ENCODE results near the gene VRK3.

VRK3 gene

GRCh38 chr19:50043967-50044366 lies 18.8 kb upstream of the VRK3 start:
- Histone ChIP-seq H3K79me2 (ENCODE audit: control insufficient read depth, low read length) (no peaks in the 10 kb centered on the region), H3K4me3 (ENCODE audit: low read length) (no peak overlapping the region), H4K20me1 (ENCODE audit: control insufficient read depth, insufficient read depth, low read depth, low read length) (no peaks in the 10 kb centered on the region), H3K9me2 (replicated peaks; ENCODE audit: control insufficient read depth, low read length) (no peaks in the 10 kb centered on the region), H3K27me3 (ENCODE audit: control insufficient read depth, low read length) (no peaks in the 10 kb centered on the region), H3K4me1 (ENCODE audit: control insufficient read depth, low read length) (no peaks in the 10 kb centered on the region), H3K9me3 (ENCODE audit: control insufficient read depth, insufficient read depth, low read length) (peaks cover 31% of the 10 kb centered on the region; the same call in 1 of the 2 replicates), H3K4me2 (ENCODE audit: low read length) (no peak overlapping the region), H3F3A (ENCODE audit: control insufficient read depth, insufficient read depth) (no peaks in the 10 kb centered on the region), H3K36me3 (ENCODE audit: control insufficient read depth, low read length) (peaks cover 93% of the 10 kb centered on the region), H3K27ac (ENCODE audit: low read depth, low read length) (no peak overlapping the region)
- TF ChIP-seq CTCF (IDR thresholded peaks at IDR 0.05; ENCODE audit: low read depth, low read length, poor library complexity, severe bottlenecking) = no peak
- TF ChIP-seq EZH2phosphoT487 (IDR thresholded peaks at IDR 0.05; ENCODE audit: borderline replicate concordance, low read length) = no peak

GRCh38 chr19:50042363-50043024 lies 17.3 kb upstream of the VRK3 start:
- H3K9me2 ChIP-seq (replicated peaks; ENCODE audit: control insufficient read depth, low read length) = no peaks in the 10 kb centered on the region
- no peak overlapping the region for H3K4me2 ChIP-seq (ENCODE audit: low read length)
- no peaks in the 10 kb centered on the region for H4K20me1 ChIP-seq (ENCODE audit: control insufficient read depth, insufficient read depth, low read depth, low read length)
- TF ChIP-seq EZH2phosphoT487 (IDR thresholded peaks at IDR 0.05; ENCODE audit: borderline replicate concordance, low read length) (no peak), CTCF (IDR thresholded peaks at IDR 0.05; ENCODE audit: low read depth, low read length, poor library complexity, severe bottlenecking) (no peak)
- H3K27me3 ChIP-seq (ENCODE audit: control insufficient read depth, low read length) = no peaks in the 10 kb centered on the region
- peaks cover 31% of the 10 kb centered on the region; the same call in 1 of the 2 replicates for H3K9me3 ChIP-seq (ENCODE audit: control insufficient read depth, insufficient read depth, low read length)
- H3K4me1 ChIP-seq (ENCODE audit: control insufficient read depth, low read length) = no peaks in the 10 kb centered on the region
- H3K4me3 ChIP-seq (ENCODE audit: low read length) = no peak overlapping the region
- no peaks in the 10 kb centered on the region; the same call in 1 of the 2 replicates for H3K79me2 ChIP-seq (ENCODE audit: control insufficient read depth, low read length)
- no peaks in the 10 kb centered on the region for H3F3A ChIP-seq (ENCODE audit: control insufficient read depth, insufficient read depth)
- H3K27ac ChIP-seq (ENCODE audit: low read depth, low read length) = no peak overlapping the region
- peaks cover 91% of the 10 kb centered on the region for H3K36me3 ChIP-seq (ENCODE audit: control insufficient read depth, low read length)

- H3K4me3 ChIP-seq (ENCODE audit: low read length) = no peak overlapping the region
- H3K9me2 ChIP-seq (replicated peaks; ENCODE audit: control insufficient read depth, low read length) = no peaks in the 10 kb centered on the region
- no peak for TF ChIP-seq EZH2phosphoT487 (IDR thresholded peaks at IDR 0.05; ENCODE audit: borderline replicate concordance, low read length)
- TF ChIP-seq CTCF (IDR thresholded peaks at IDR 0.05; ENCODE audit: low read depth, low read length, poor library complexity, severe bottlenecking) = no peak
- no peaks in the 10 kb centered on the region for H3F3A ChIP-seq (ENCODE audit: control insufficient read depth, insufficient read depth)
- H3K36me3 ChIP-seq (ENCODE audit: control insufficient read depth, low read length) = peaks cover 86% of the 10 kb centered on the region
- peaks cover 25% of the 10 kb centered on the region; the same call in 1 of the 2 replicates for H3K9me3 ChIP-seq (ENCODE audit: control insufficient read depth, insufficient read depth, low read length)
- no peaks in the 10 kb centered on the region for H3K27me3 ChIP-seq (ENCODE audit: control insufficient read depth, low read length)
- H3K4me2 ChIP-seq (ENCODE audit: low read length) = no peak overlapping the region
- H3K27ac ChIP-seq (ENCODE audit: low read depth, low read length) = no peak overlapping the region
- peaks cover 7% of the 10 kb centered on the region for H3K79me2 ChIP-seq (ENCODE audit: control insufficient read depth, low read length)
- H3K4me1 ChIP-seq (ENCODE audit: control insufficient read depth, low read length) = no peaks in the 10 kb centered on the region
- no peaks in the 10 kb centered on the region for H4K20me1 ChIP-seq (ENCODE audit: control insufficient read depth, insufficient read depth, low read depth, low read length)
Measured at GRCh38 chr19:50040967-50041366, 15.8 kb upstream of the VRK3 start.
